Measurements from ENCODE around the gene ZGPAT.

DNA sequence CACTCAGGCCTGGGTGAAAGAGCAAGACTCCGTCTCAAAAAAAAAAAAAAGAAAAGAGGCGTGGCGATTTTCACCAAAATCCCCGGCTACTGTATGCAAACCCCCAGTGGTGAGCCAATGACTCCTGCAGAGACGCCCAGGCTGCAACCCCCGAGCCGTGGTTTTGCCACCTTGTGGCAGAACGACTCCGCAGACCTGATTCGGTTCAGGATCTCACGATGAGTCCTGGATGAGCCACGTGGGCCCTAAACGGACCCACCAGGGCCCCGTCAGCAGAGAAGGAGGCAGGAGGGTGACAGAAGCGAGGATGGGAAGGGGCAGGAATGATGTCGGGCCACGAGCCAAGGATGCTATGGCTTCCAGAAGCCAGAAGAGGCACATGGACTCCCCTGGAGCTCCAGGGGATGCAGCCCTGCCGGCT is 74.2 kb downstream of the ZGPAT start:
- TF ChIP-seq, protein P1, sequence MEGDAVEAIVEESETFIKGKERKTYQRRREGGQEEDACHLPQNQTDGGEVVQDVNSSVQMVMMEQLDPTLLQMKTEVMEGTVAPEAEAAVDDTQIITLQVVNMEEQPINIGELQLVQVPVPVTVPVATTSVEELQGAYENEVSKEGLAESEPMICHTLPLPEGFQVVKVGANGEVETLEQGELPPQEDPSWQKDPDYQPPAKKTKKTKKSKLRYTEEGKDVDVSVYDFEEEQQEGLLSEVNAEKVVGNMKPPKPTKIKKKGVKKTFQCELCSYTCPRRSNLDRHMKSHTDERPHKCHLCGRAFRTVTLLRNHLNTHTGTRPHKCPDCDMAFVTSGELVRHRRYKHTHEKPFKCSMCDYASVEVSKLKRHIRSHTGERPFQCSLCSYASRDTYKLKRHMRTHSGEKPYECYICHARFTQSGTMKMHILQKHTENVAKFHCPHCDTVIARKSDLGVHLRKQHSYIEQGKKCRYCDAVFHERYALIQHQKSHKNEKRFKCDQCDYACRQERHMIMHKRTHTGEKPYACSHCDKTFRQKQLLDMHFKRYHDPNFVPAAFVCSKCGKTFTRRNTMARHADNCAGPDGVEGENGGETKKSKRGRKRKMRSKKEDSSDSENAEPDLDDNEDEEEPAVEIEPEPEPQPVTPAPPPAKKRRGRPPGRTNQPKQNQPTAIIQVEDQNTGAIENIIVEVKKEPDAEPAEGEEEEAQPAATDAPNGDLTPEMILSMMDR (IDR thresholded peaks at IDR 0.05), result no peak
- TF ChIP-seq POLR2A (IDR thresholded peaks at IDR 0.05), result no peak
- no peak for TF ChIP-seq EP300 (IDR thresholded peaks at IDR 0.05)

Data from ovary (tissue), 3 donors.